Parathyroid adenoma (tissue), 2 donors: ENCODE measurements around the gene RETREG3.
"Not testable (repeated sequence)": the region's sequence is repeated elsewhere in the genome, so short reads cannot be mapped to it uniquely, and the experiment has no call there.

Experiments
- H2AFZ ChIP-seq: fragments of 300-600 bp; sonication (generic); one replicate; pipeline ENCODE4 v1.7.0; 2017; ENCODE audit warnings: antibody characterized with exemption, mild to moderate bottlenecking
- H3K27ac ChIP-seq: fragments of 300-600 bp; sonication (generic); one replicate; pipeline ENCODE4 v1.7.0; 2017
- H3K27me3 ChIP-seq: fragments of 300-600 bp; sonication (generic); one replicate; pipeline ENCODE4 v1.7.0; 2017; ENCODE audit warnings: low read length; ENCODE audit not compliant: control insufficient read depth, insufficient read depth
- H3K36me3 ChIP-seq: fragments of 300-600 bp; sonication (generic); one replicate; pipeline ENCODE4 v1.7.0; 2017; ENCODE audit warnings: low read length; ENCODE audit not compliant: control insufficient read depth, insufficient read depth
- H3K4me1 ChIP-seq: fragments of 300-600 bp; sonication (generic); one replicate; pipeline ENCODE4 v1.7.0; 2017; ENCODE audit warnings: control low read depth
- H3K4me2 ChIP-seq: fragments of 300-600 bp; sonication (generic); one replicate; pipeline ENCODE4 v1.7.0; 2017; ENCODE audit warnings: low read length
- H3K4me3 ChIP-seq: fragments of 300-600 bp; sonication (generic); one replicate; pipeline ENCODE4 v1.7.0; 2017; ENCODE audit warnings: low read depth, low read length
- H3K79me2 ChIP-seq: fragments of 300-600 bp; sonication (generic); one replicate; pipeline ENCODE4 v1.7.0; 2017; ENCODE audit warnings: control low read depth
- H3K9ac ChIP-seq: fragments of 300-600 bp; sonication (generic); one replicate; pipeline ENCODE4 v1.7.0; 2017; ENCODE audit warnings: mild to moderate bottlenecking
- H3K9me3 ChIP-seq: fragments of 300-600 bp; sonication (generic); one replicate; pipeline ENCODE4 v1.7.0; 2017; ENCODE audit warnings: low read length; ENCODE audit not compliant: control insufficient read depth
- CTCF ChIP-seq: fragments of 300-600 bp; sonication (generic); IDR thresholded peaks from one replicate; pipeline ENCODE4 v1.7.0; 2017; ENCODE audit warnings: antibody characterized with exemption, mild to moderate bottlenecking
- donor health status: primary hyperparathyroidism.

The RETREG3 gene

DNA sequence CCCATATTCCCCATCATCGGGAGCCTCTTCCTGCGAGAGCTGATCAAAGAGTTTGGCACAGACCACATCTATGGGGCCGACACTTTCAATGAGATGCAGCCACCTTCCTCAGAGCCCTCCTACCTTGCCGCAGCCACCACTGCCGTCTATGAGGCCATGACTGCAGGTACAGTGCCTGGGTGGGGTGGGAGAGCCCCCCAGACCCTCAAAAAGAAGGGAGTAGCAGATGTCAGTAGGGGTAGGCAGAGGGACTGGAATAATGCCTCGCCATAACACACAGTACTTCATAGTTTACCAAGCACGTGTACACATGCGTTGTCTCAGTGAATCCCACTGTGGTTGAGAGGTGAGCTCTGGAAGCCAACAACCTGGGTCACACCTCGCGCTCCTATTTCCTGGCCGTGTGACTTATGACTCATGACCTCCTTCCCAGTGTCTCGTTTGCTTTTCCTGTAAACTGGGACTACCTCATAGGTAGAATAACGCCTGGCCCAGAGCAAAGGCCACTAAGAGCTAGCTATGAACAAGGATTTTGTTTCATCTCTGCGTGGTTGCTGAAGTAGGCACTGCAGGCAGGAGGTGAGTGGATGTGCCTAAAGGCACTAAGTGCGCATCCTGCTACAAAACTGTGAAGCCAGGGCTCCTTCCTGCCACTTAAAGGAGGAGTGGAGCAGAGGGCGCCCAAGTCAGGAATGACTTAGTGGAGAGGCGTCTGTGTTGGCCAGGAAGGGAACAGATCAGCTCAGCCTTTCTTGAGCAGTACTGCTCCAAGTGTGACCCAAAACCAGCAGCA lies 67.9 kb downstream of the RETREG3 start:
- H3K9me3 ChIP-seq = no peaks in the 10 kb centered on the region
- H3K4me3 ChIP-seq = no peak overlapping the region
- H2AFZ ChIP-seq = no peak overlapping the region
- H3K9ac ChIP-seq = no peak overlapping the region
- no peak overlapping the region for H3K27ac ChIP-seq
- no peak for TF ChIP-seq CTCF
- no peaks in the 10 kb centered on the region for H3K27me3 ChIP-seq
- H3K36me3 ChIP-seq = no peaks in the 10 kb centered on the region
- no peaks in the 10 kb centered on the region for H3K4me1 ChIP-seq
- H3K4me2 ChIP-seq = no peak overlapping the region
- H3K79me2 ChIP-seq = no peaks in the 10 kb centered on the region

DNA sequence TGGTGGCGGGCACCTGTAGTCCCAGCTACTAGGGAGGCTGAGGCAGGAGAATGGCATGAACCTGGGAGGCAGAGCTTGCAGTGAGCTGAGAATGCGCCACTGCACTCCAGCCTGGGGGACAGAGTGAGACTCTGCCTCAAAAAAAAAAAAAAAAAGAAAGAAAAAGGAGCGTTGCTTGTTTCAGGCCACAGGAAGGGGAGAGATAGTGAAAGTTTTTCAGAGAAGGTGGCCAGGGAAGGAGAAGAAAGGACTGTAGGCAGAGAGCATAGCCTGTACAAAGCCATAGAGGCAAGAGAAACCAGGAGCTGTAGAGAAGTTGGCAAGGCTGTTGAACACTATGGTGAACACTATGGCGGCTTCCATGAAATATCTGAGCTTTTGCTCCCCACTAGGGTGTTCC lies 68.6 kb downstream of the RETREG3 start:
- not testable (repeated sequence) for H3K79me2 ChIP-seq, H3K9me3 ChIP-seq, H3K9ac ChIP-seq, H2AFZ ChIP-seq, H3K4me3 ChIP-seq, H3K27me3 ChIP-seq, H3K27ac ChIP-seq, H3K4me2 ChIP-seq, H3K4me1 ChIP-seq, H3K36me3 ChIP-seq

GRCh38 chr17:42538482-42538881 lies 70.7 kb downstream of the RETREG3 start:
- Histone ChIP-seq H3K4me2 (no peak overlapping the region), H3K4me3 (no peak overlapping the region), H3K9me3 (no peaks in the 10 kb centered on the region), H3K36me3 (no peaks in the 10 kb centered on the region), H2AFZ (no peak overlapping the region), H3K9ac (no peak overlapping the region), H3K27me3 (no peaks in the 10 kb centered on the region), H3K79me2 (no peaks in the 10 kb centered on the region), H3K4me1 (peaks cover 4% of the 10 kb centered on the region), H3K27ac (no peak overlapping the region)
- no peak for TF ChIP-seq CTCF

- Histone ChIP-seq H3K4me3 (no peak overlapping the region), H3K4me2 (no peak overlapping the region), H3K9ac (no peak overlapping the region), H3K27ac (no peak overlapping the region), H3K9me3 (no peaks in the 10 kb centered on the region), H3K79me2 (no peaks in the 10 kb centered on the region), H3K36me3 (no peaks in the 10 kb centered on the region), H3K27me3 (no peaks in the 10 kb centered on the region), H3K4me1 (peaks cover 4% of the 10 kb centered on the region), H2AFZ (no peak overlapping the region)
- TF ChIP-seq CTCF = no peak
These were observed 71.2 kb downstream of the RETREG3 start for GRCh38 chr17:42537826-42538451.

- H3K27me3 ChIP-seq = no peaks in the 10 kb centered on the region
- H3K9me3 ChIP-seq = no peaks in the 10 kb centered on the region
- no peak overlapping the region for H3K9ac ChIP-seq
- H3K27ac ChIP-seq = peak overlapping the region; percentile 75
- H3K4me2 ChIP-seq = peak overlapping the region; percentile 70
- no peaks in the 10 kb centered on the region for H3K36me3 ChIP-seq
- H3K4me3 ChIP-seq = peak overlapping the region; percentile 61
- no peaks in the 10 kb centered on the region for H3K79me2 ChIP-seq
- TF ChIP-seq CTCF = no peak
- no peak overlapping the region for H2AFZ ChIP-seq
- H3K4me1 ChIP-seq = peaks cover 4% of the 10 kb centered on the region
These were observed 71.9 kb downstream of the RETREG3 start for GRCh38 chr17:42537156-42537805.
